Heart right ventricle (tissue), 16 donors: ENCODE data around the gene IRAG1. TPM values are rescaled to one million over a fixed set of nuclear protein-coding genes. Genes with fewer than 3 reads are reported as not detected.

ENCODE experiments used
- ATAC-seq, 8 donors: fragments of 200-7000 bp; cut with Tn5 transposase; one replicate each; pipeline ENCODE4 v1.9.1; 2020; ENCODE audit warnings: mild to moderate bottlenecking in 8 of 8, moderate library complexity in 8 of 8, moderate number of reproducible peaks in 1 of 8
- DNase-seq, 2 donors: peaks; one replicate each; pipeline ENCODE4 v3.0.0-alpha.2; 2020
- H3K27ac ChIP-seq, 10 donors: fragments of 200-600 bp; sonication (generic) in 2 of 10; one replicate each; pipeline versions ENCODE4 v1.5.0 to v1.8.0; 2020 to 2022; ENCODE audit warnings: mild to moderate bottlenecking in 3 of 10
- H3K27me3 ChIP-seq, 7 donors: fragments of 200-600 bp; one replicate each; pipeline ENCODE4 v1.8.0; 2021 to 2022; ENCODE audit warnings: mild to moderate bottlenecking in 2 of 7
- H3K36me3 ChIP-seq, 9 donors: fragments of 200-600 bp; sonication (generic) in 1 of 9; one replicate each; pipeline versions ENCODE4 v1.5.0 to v1.8.0; 2020 to 2022; ENCODE audit warnings: mild to moderate bottlenecking in 2 of 9
- H3K4me1 ChIP-seq, 9 donors: fragments of 200-600 bp; sonication (generic) in 1 of 9; one replicate each; pipeline versions ENCODE4 v1.5.0 to v1.8.0; 2020 to 2022; ENCODE audit warnings: mild to moderate bottlenecking in 4 of 9
- H3K4me3 ChIP-seq, 10 donors: fragments of 200-600 bp; sonication (generic) in 2 of 10; one replicate each; pipeline versions ENCODE4 v1.5.0 to v1.8.0; 2020 to 2022; ENCODE audit warnings: mild to moderate bottlenecking in 7 of 10, moderate library complexity in 2 of 10
- H3K9me3 ChIP-seq, 11 donors: fragments of 200-600 bp in 10 of 11; sonication (generic) in 2 of 11; one replicate each; pipeline versions ENCODE4 v1.5.0 to v1.8.0; 2013 to 2022; ENCODE audit warnings: mild to moderate bottlenecking in 2 of 11, control low read depth in 1 of 11, moderate library complexity in 1 of 11
- WGBS, 2 donors: extraction: QIAGEN DNeasy Blood & Tissue Kit; methylation state at CpG; one replicate each; pipeline ENCODE4 v1.1.7; 2013; ENCODE audit warnings: inconsistent platforms in 1 of 2; 5-methylcytosine and 5-hydroxymethylcytosine counted together
- intact Hi-C, 10 donors: fragments of 100-400 bp; cut with DNase I; formaldehyde crosslinking; loops; one replicate each; pipeline versions ENCODE4 v1.11.1 to v1.14.2; 2022
- polyA plus RNA-seq, 2 donors: library from polyadenylated mRNA; stranded (reverse); fragments of 200-250 nt; gene quantifications; one replicate each; pipeline ENCODE4 v1.2.3, GENCODE V29; 2013
- total RNA-seq, 10 donors: library from RNA; stranded (reverse); fragmentation: NEBNext Ultra II Directional in 3 of 10; extraction: Animal tissue kit (Norgen Biotek cat#: 25700) in 3 of 10; gene quantifications; one replicate each; pipeline versions ENCODE4 v1.2.1 to v1.2.4, GENCODE V29; 2021 to 2023
- TF ChIP-seq, protein P1 (sequence below), 9 donors: fragments of 200-600 bp; sonication (generic) in 2 of 9; IDR thresholded peaks; one replicate each; pipeline versions ENCODE4 v1.5.0 to v1.8.0; 2021 to 2022; ENCODE audit warnings: antibody characterized with exemption in 9 of 9, mild to moderate bottlenecking in 5 of 9, moderate library complexity in 1 of 9
- donor health status: Arrhythmogenic right ventricular cardiomyopathy.
- donor health status: ischemic (EF 13 %, LVEDD 7.1; RV severe dilation, severe dysfunction).
- donor health status: healthy with polysubstance abuse.
- donor health status: DM: no; HTN: yes; CAD: no.
- donor health status: DM: no; HTN: no; CAD: no.
- donor health status: ischemic (EF 25% LVEDD 6.9; RV normal size, moderate dysfunction).
- donor health status: ischemic (EF 25% LVEDD 5.7; RV mildly dilated, moderate dysfunction).
- donor health status: healthy.
- donor health status: DM: yes; HTN: yes; CAD: no.
- donor health status: Ischemic cardiomyopathy.
- donor health status: ischemic (EF 35%, LVEDD 5.7; RV mildly dilated, moderate dysfunction).
- donor health status: nonischemic (EF 11% LVEDD 7.7; RV severe dilation, severe dysfunction).
- donor health status: DM: yes; HTN: yes; CAD: no.
- donor health status: PGD.
- donor health status: ischemic (EF 29% LVEDD 5.4; RV normal size, mild dysfunction).
- donor health status: nonischemic (EF 23%, LVEDD 6.1; RV moderate dilation, normal function).

IRAG1 gene
- total and polyA plus RNA-seq, 12 donors: 2.5 to 8.3 (median 5.0) TPM

DNA sequence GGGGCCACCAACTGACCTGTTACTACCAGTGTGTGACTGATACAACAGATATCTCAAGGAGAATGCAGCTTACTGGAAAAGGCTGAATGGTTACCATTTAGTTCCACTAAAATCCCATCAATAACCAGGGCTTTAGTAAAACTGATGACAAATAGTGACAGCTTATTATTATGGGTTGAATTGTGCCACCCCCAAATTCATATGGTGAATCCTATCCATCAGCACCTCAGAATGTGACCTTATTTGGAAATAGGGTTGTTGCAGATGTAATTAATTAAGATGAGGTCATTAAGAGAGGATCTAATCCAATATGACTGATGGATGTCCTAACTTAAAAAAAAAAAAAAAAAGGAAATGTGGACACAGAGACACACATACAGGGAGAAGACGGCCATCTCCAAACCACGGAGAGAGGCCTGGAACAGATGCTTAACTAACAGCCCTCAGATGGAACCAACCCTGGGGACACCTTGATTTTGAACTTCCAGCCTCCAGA is 27.4 kb upstream of the IRAG1 start:
- no peak for DNase-seq
- Histone ChIP-seq H3K4me3 (no peak overlapping the region), H3K36me3 (no peaks in the 10 kb centered on the region), H3K27ac (no peak overlapping the region), H3K4me1 (peaks cover 0 to 8% (median 0%) of the 10 kb centered on the region in 9 donors), H3K9me3 (peaks cover 0 to 3% (median 0%) of the 10 kb centered on the region in 11 donors), H3K27me3 (peaks cover 0 to 18% (median 0%) of the 10 kb centered on the region in 7 donors)
- intact Hi-C loops: no loop called here
- TF ChIP-seq, protein P1, sequence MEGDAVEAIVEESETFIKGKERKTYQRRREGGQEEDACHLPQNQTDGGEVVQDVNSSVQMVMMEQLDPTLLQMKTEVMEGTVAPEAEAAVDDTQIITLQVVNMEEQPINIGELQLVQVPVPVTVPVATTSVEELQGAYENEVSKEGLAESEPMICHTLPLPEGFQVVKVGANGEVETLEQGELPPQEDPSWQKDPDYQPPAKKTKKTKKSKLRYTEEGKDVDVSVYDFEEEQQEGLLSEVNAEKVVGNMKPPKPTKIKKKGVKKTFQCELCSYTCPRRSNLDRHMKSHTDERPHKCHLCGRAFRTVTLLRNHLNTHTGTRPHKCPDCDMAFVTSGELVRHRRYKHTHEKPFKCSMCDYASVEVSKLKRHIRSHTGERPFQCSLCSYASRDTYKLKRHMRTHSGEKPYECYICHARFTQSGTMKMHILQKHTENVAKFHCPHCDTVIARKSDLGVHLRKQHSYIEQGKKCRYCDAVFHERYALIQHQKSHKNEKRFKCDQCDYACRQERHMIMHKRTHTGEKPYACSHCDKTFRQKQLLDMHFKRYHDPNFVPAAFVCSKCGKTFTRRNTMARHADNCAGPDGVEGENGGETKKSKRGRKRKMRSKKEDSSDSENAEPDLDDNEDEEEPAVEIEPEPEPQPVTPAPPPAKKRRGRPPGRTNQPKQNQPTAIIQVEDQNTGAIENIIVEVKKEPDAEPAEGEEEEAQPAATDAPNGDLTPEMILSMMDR (IDR thresholded peaks at IDR 0.05): no peak
- WGBS, 2 donors: 94 to 96% methylated on average over 2 of the region's 2 CpGs
- no peak for ATAC-seq

DNA sequence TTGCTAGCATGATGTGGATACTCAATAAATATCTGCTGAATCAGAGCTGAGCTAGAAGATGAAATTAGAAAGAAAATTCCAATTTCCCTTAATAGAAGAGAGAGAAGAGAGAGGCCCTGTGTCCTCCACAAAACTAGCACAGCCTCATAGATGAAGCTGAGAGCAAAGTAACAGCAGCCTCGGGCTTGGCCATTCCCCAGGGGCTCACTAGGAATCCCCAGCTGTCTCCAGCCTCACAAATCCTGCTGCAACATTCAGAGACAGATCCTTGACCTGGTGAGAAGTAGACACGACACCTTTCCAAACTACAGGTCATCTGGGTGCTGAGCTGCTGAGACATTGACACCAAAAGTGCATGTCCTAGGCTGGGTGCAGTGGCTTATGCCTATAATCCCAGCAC is 26.1 kb upstream of the IRAG1 start:
- no peaks in the 10 kb centered on the region for H3K9me3 ChIP-seq
- TF ChIP-seq, protein P1 (IDR thresholded peaks at IDR 0.05): no peak

DNA sequence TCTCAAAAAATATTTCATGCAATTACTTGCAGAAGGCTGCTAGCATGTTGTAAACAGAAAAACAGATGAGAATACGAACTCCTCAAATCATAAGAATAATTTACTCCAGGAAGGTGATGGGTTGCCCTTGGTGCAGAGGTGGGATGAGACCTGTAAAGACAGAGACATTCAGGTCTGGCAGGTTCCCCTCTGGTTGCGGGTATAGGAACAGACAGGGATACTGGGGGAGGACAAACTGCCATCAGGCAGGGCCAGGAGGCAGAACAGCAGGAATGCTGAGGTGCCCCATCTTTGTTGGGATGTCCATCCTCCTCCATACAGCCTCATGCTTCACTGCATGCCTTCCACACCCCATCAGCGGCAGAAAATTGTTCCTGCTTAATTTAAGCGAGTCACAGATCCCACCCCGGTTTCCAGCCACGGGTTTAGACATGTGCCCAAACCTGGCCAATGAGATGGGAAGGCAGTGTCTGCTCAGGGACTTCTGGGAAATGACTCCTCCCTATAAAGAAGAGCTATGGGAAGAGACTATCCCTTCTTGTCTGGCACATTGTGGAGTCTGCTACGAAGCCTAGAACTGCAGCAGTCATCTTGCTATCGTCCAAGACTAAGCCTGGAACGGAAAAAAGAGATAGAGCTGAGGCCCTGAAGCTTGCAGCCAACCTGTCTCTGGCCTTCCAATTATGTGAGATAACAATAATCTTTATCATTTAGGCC is 23.1 kb upstream of the IRAG1 start:
- H3K4me1 ChIP-seq: no peaks in the 10 kb centered on the region
- TF ChIP-seq, protein P1 (IDR thresholded peaks at IDR 0.05): no peak
- no peak overlapping the region for H3K27ac ChIP-seq
- H3K4me3 ChIP-seq: no peak overlapping the region
- H3K27me3 ChIP-seq: peaks cover 0 to 3% (median 0%) of the 10 kb centered on the region in 7 donors
- H3K9me3 ChIP-seq: no peaks in the 10 kb centered on the region
- 79 to 86% methylated on average over 9 of the region's 9 CpGs for WGBS, 2 donors
- ATAC-seq (no peak), DNase-seq (no peak)
- no peaks in the 10 kb centered on the region for H3K36me3 ChIP-seq
- intact Hi-C loops: no loop called here

More for the DNA sequence above, 26.1 kb upstream of the IRAG1 start:
- intact Hi-C loops: no loop called here
- no peak for DNase-seq
- H3K4me1 ChIP-seq: no peaks in the 10 kb centered on the region
- H3K4me3 ChIP-seq: no peak overlapping the region
- peaks cover 0 to 18% (median 0%) of the 10 kb centered on the region in 7 donors for H3K27me3 ChIP-seq
- no peak for ATAC-seq
- no peak overlapping the region for H3K27ac ChIP-seq
- no peaks in the 10 kb centered on the region for H3K36me3 ChIP-seq
- WGBS, 2 donors: 70 to 78% methylated on average over 2 of the region's 2 CpGs

DNA sequence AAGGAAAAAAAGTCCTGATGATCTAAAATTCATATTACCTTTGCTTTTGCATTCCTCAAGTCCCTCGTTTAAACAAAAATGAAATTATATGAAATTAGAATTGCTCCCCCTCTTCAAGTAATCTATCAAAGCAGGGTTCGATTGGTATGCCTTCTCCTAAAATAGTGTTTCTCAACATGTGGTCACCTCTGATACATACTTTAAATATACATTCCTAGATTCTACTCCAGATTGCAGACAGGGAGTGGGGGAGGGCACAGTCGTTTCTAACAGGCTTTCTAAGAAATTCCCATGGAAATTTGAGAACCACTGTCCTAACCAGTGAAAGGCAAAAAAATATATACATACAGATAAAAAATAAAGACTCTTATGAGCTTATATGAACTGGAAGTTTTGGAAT is 22.6 kb upstream of the IRAG1 start:
- Histone ChIP-seq H3K4me3 (no peak overlapping the region), H3K27ac (no peak overlapping the region), H3K27me3 (no peaks in the 10 kb centered on the region), H3K4me1 (no peaks in the 10 kb centered on the region), H3K36me3 (no peaks in the 10 kb centered on the region), H3K9me3 (no peaks in the 10 kb centered on the region)
- intact Hi-C loops: no loop called here
- TF ChIP-seq, protein P1 (IDR thresholded peaks at IDR 0.05): no peak
- 66 to 70% methylated on average over 3 of the region's 3 CpGs for WGBS, 2 donors
- no peak for DNase-seq
- no peak for ATAC-seq
